ENCODE results near the gene EPOP. TPM values are rescaled to one million over a fixed set of nuclear protein-coding genes. Genes with fewer than 3 reads are reported as not detected.

EPOP gene
- total RNA-seq, 1 experiment from 2014 or later: 8.4 TPM

DNA sequence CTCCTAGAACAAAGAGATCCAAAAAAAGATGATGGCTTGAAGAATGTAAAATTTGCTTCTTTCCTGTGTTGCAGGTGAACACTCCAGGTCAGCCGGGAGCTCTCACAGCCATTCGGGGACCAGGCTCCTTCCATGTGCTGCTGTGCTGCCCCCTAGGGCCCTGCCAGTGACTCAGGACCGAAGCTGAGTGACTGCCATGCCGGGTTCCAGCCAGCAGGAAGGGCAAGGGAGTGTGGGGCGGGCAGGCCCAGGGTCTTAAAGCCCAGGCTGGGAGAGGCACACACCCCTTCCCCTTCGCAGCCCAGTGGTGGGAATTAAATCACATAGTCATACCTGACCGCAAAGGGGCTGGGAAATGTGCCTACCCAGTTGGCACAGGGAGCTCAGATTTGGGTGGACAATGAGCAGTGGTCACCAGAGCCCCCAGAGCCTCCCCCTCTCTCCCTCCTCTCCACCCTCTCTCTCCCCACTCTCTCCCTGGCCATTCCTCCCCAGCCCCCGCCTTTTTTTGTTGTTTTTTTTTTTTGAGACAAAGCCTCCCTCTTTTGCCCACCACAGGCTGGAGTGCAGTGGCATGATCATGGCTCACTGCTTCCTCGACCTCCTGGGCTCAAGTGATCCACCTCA, 11.5 kb downstream of the EPOP start:
- CTCF ChIA-PET: interaction anchor here (0.5 to 1.3 kb wide), 8 partner anchors 12 to 542 kb away, joined by 3 to 19 read pairs (median 5); no protein-coding TSS in a partner anchor

DNA sequence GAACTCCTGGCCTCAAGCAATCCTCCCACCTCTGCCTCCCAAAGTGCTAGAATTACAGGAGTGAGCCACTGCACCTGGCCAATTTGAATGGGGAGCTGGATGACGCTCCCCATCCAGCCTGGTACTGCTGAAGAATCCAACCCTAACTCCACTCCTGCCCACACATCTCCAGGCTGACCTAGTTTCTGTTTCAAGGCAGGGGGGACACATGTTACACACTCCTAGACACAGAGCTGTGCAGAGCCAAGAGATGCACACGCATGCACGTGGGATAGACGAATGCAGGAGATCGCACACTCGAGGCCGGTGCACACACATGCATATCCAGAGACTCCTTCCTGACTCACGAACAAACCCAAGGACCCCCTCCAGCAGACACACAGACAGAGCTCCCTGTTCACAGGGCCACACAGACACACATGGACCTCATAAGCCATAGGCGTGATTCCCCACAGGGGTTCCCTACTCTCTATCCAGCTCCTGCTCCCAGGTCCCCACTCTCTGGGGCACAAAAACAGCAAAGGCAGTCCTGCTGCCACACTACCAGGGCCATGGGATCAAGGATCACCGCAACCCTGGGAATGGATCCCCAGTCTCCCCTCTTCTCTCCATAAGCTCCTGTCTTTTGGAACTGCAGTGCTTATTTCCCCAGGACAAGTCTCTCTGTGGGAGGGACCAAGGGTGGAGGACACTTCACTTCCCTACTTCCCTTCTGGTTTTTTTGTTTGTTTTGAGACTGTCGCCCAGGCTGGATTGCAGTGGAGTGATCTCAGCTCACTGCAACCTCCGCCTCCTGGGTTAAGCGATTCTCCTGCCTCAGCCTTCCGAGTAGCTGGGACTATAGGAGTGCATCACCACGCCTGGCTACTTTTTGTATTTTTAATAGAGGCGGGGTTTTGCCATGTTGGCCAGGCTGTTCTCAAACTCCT, 14.4 kb downstream of the EPOP start:
- H3K9me2 ChIP-seq (ENCODE audit: insufficient read depth): no peaks in the 10 kb centered on the region
- H3K36me3 ChIP-seq (ENCODE audit: low read depth): no peaks in the 10 kb centered on the region
- H4K20me1 ChIP-seq (ENCODE audit: insufficient read depth): no peaks in the 10 kb centered on the region
- H3K79me2 ChIP-seq (ENCODE audit: low read depth): no peaks in the 10 kb centered on the region
- no peaks in the 10 kb centered on the region for H3K9me3 ChIP-seq (ENCODE audit: insufficient read depth, low read depth)
- H3K27ac ChIP-seq: no peak overlapping the region
- H3K4me3 ChIP-seq: no peak overlapping the region
- DNase-seq: peak in 1 of 2 experiments; percentile 20
- no peak for TF ChIP-seq EZH2 (IDR thresholded peaks at IDR 0.05; ENCODE audit: low read depth)
- TF ChIP-seq, protein P1, sequence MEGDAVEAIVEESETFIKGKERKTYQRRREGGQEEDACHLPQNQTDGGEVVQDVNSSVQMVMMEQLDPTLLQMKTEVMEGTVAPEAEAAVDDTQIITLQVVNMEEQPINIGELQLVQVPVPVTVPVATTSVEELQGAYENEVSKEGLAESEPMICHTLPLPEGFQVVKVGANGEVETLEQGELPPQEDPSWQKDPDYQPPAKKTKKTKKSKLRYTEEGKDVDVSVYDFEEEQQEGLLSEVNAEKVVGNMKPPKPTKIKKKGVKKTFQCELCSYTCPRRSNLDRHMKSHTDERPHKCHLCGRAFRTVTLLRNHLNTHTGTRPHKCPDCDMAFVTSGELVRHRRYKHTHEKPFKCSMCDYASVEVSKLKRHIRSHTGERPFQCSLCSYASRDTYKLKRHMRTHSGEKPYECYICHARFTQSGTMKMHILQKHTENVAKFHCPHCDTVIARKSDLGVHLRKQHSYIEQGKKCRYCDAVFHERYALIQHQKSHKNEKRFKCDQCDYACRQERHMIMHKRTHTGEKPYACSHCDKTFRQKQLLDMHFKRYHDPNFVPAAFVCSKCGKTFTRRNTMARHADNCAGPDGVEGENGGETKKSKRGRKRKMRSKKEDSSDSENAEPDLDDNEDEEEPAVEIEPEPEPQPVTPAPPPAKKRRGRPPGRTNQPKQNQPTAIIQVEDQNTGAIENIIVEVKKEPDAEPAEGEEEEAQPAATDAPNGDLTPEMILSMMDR (conservative IDR thresholded peaks at IDR 0.05): no peak
- peaks cover 17% of the 10 kb centered on the region for H3F3A ChIP-seq (ENCODE audit: insufficient read depth, low read depth)
- POLR2A ChIA-PET (ENCODE audit: unreplicated experiment): no interaction called here
- no TSS peak for BruUV-seq (replicated peaks)
- H2AFZ ChIP-seq: no peak overlapping the region
- no peak overlapping the region for H3K4me2 ChIP-seq
- no peaks in the 10 kb centered on the region for H3K27me3 ChIP-seq (ENCODE audit: insufficient read depth, low read depth)
- intact Hi-C loops (cut with micrococcal nuclease; ENCODE audit: unreplicated experiment): no loop called here
- no peaks in the 10 kb centered on the region for H3K4me1 ChIP-seq (replicated peaks; ENCODE audit: insufficient read depth)
- CTCF ChIA-PET: interaction anchor here (0.6 to 1.3 kb wide), 3 partner anchors 9 to 1009 kb away, joined by 5 to 16 read pairs (median 9); no protein-coding TSS in a partner anchor

More for the DNA sequence above, 11.5 kb downstream of the EPOP start:
- peak; percentile 65 to 77 for DNase-seq
- no peaks in the 10 kb centered on the region for H3K36me3 ChIP-seq (ENCODE audit: low read depth)
- intact Hi-C loops (cut with micrococcal nuclease; ENCODE audit: unreplicated experiment): loop anchor here (1.0 kb wide), 3 partner anchors 79 to 171 kb away; no protein-coding TSS in a partner anchor
- no peaks in the 10 kb centered on the region for H4K20me1 ChIP-seq (ENCODE audit: insufficient read depth)
- no peaks in the 10 kb centered on the region for H3K9me3 ChIP-seq (ENCODE audit: insufficient read depth, low read depth)
- H3K79me2 ChIP-seq (ENCODE audit: low read depth): no peaks in the 10 kb centered on the region
- no peaks in the 10 kb centered on the region for H3K9me2 ChIP-seq (ENCODE audit: insufficient read depth)
- H3K27me3 ChIP-seq (ENCODE audit: insufficient read depth, low read depth): no peaks in the 10 kb centered on the region
- POLR2A ChIA-PET (ENCODE audit: unreplicated experiment): interaction anchor here (0.6 kb wide), 1 partner anchor 104 kb away, joined by 3 read pairs; no protein-coding TSS in a partner anchor
- H3F3A ChIP-seq (ENCODE audit: insufficient read depth, low read depth): peaks cover 21% of the 10 kb centered on the region
- no peak overlapping the region for H3K4me2 ChIP-seq
- TF ChIP-seq, protein P1 (conservative IDR thresholded peaks at IDR 0.05): peak; percentile 88
- no peak for TF ChIP-seq EZH2 (IDR thresholded peaks at IDR 0.05; ENCODE audit: low read depth)
- no TSS peak for BruUV-seq (replicated peaks)
- H2AFZ ChIP-seq: no peak overlapping the region
- no peak overlapping the region for H3K4me3 ChIP-seq
- H3K4me1 ChIP-seq (replicated peaks; ENCODE audit: insufficient read depth): no peaks in the 10 kb centered on the region
- no peak overlapping the region for H3K27ac ChIP-seq

DNA sequence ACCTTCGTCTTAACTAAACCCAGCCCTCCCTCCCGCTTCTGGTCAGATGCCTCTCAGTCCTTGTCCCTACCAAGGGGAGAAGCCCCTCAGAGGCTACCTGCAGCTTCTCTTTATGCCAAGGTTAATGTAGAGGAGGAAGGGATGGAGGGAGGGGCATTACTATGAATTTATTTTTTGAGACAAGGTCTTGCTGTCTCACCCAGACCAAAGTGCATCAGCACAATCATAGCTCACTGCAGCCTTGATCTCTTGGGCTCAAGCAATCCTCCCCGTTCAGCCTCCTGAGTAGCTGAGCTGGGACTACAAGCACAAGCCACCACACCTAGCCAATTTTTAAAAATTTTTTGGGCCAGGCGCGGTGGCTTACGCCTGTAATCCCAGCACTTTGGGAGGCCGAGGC, 15.3 kb downstream of the EPOP start:
- H3K4me1 ChIP-seq (replicated peaks; ENCODE audit: insufficient read depth): no peaks in the 10 kb centered on the region
- BruUV-seq (replicated peaks): no TSS peak
- TF ChIP-seq, protein P1 (conservative IDR thresholded peaks at IDR 0.05): no peak
- TF ChIP-seq EZH2 (IDR thresholded peaks at IDR 0.05; ENCODE audit: low read depth): no peak
- no peaks in the 10 kb centered on the region for H3K9me2 ChIP-seq (ENCODE audit: insufficient read depth)
- no peak overlapping the region for H3K4me3 ChIP-seq
- peaks cover 8% of the 10 kb centered on the region; the same call in 1 of the 2 replicates for H3F3A ChIP-seq (ENCODE audit: insufficient read depth, low read depth)
- no peaks in the 10 kb centered on the region for H3K9me3 ChIP-seq (ENCODE audit: insufficient read depth, low read depth)
- intact Hi-C loops (cut with micrococcal nuclease; ENCODE audit: unreplicated experiment): no loop called here
- no peaks in the 10 kb centered on the region for H3K27me3 ChIP-seq (ENCODE audit: insufficient read depth, low read depth)
- no peak for DNase-seq
- no peak overlapping the region for H2AFZ ChIP-seq
- POLR2A ChIA-PET (ENCODE audit: unreplicated experiment): interaction anchor here (0.6 kb wide), 1 partner anchor 71 kb away, joined by 8 read pairs; no protein-coding TSS in a partner anchor
- H3K4me2 ChIP-seq: no peak overlapping the region
- H4K20me1 ChIP-seq (ENCODE audit: insufficient read depth): no peaks in the 10 kb centered on the region
- no peaks in the 10 kb centered on the region for H3K36me3 ChIP-seq (ENCODE audit: low read depth)
- no peaks in the 10 kb centered on the region for H3K79me2 ChIP-seq (ENCODE audit: low read depth)
- H3K27ac ChIP-seq: no peak overlapping the region
- CTCF ChIA-PET: interaction anchor here (1.3 kb wide), 1 partner anchor 233 kb away, joined by 9 read pairs; no protein-coding TSS in a partner anchor
